Breast epithelium (tissue), 4 donors: ENCODE data around the gene TTPAL. TPM values are rescaled to one million over a fixed set of nuclear protein-coding genes. Genes with fewer than 3 reads are reported as not detected.

ENCODE experiments used
- DNase-seq, 2 donors: peaks; one replicate each; pipeline ENCODE4 v3.0.0-alpha.2; 2019; ENCODE audit warnings: low spot score in 2 of 2
- H3K27ac ChIP-seq, 2 donors: fragments of 200-600 bp; sonication (generic) in 1 of 2; one replicate each; pipeline ENCODE4 v1.5.1; 2016 to 2019; ENCODE audit warnings: mild to moderate bottlenecking in 1 of 2
- H3K27me3 ChIP-seq, 2 donors: fragments of 200-600 bp; sonication (generic) in 1 of 2; one replicate each; pipeline versions ENCODE4 v1.5.1 to v1.6.0; 2017 to 2019; ENCODE audit warnings: control low read depth in 1 of 2, mild to moderate bottlenecking in 1 of 2
- H3K36me3 ChIP-seq: fragments of 200-600 bp; one replicate; pipeline ENCODE4 v1.5.1; 2019
- H3K4me1 ChIP-seq, 2 donors: fragments of 200-600 bp; sonication (generic); one replicate each; pipeline ENCODE4 v1.5.1; 2016 to 2019; ENCODE audit warnings: control low read depth in 1 of 2
- H3K4me3 ChIP-seq, 3 donors: fragments of 200-600 bp; sonication (generic); 1 replicate in 2 of 3; 2 replicates in 1 of 3; pipeline ENCODE4 v1.5.1; 2016 to 2019; ENCODE audit warnings: mild to moderate bottlenecking in 3 of 3, moderate library complexity in 2 of 3
- H3K9me3 ChIP-seq, 2 donors: fragments of 200-600 bp; sonication (generic) in 1 of 2; one replicate each; pipeline ENCODE4 v1.5.1; 2016 to 2019; ENCODE audit warnings: control low read depth in 1 of 2
- POLR2A ChIP-seq: fragments of 450-650 bp; IDR thresholded peaks from one replicate; pipeline ENCODE4 v1.6.1; 2016; ENCODE audit warnings: antibody characterized with exemption, mild to moderate bottlenecking, moderate library complexity
- POLR2AphosphoS5 ChIP-seq, 3 donors: sonication (generic); formaldehyde crosslinking; IDR thresholded peaks; one replicate each; pipeline ENCODE4 v1.6.1; 2017; ENCODE audit warnings: antibody characterized with exemption in 3 of 3
- intact Hi-C: fragments of 100-400 bp; cut with DNase I; formaldehyde crosslinking; loops from one replicate; pipeline ENCODE4 v1.15.1; 2023; ENCODE audit warnings: low total_unique reads
- total RNA-seq, 3 donors: library from RNA; depleted of rRNA; stranded (reverse); fragments of >200 nt; gene quantifications; one replicate each; pipeline ENCODE4 v1.1.0, GENCODE V29; 2016
- TF ChIP-seq, protein P1 (sequence below), 3 donors: fragments of 450-650 bp; IDR thresholded peaks; one replicate each; pipeline ENCODE4 v1.5.1; 2016 to 2017; ENCODE audit warnings: antibody characterized with exemption in 3 of 3, mild to moderate bottlenecking in 3 of 3, moderate library complexity in 3 of 3

TTPAL gene
- total RNA-seq, 3 donors from 2014 or later = 13.5 to 40.8 (median 14.7) TPM

DNA sequence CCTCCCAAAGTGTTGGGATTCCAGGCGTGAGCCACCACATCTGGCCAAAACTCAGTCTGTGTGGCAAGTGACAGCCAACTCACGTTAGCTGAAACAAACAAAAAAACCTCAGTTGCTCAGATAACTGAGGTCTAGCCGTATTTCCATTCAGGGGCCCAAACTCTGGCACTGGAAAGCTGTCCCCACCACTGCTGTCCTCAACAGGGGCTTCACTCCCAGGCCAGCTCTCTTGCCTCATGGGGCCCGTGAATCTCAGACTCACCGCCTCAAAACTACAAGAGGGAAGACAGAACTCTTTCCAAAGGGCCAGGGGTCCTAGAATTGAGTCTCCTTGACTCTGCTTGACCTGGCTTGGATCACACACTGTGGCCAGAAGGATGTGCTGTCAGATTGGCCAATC, 7.4 kb downstream of the TTPAL start:
- Histone ChIP-seq H3K4me1 (no peaks in the 10 kb centered on the region), H3K27ac (no peak overlapping the region), H3K9me3 (no peaks in the 10 kb centered on the region), H3K36me3 (peaks cover 4% of the 10 kb centered on the region), H3K27me3 (no peaks in the 10 kb centered on the region), H3K4me3 (no peak overlapping the region)
- no peak for DNase-seq
- TF ChIP-seq, protein P1, sequence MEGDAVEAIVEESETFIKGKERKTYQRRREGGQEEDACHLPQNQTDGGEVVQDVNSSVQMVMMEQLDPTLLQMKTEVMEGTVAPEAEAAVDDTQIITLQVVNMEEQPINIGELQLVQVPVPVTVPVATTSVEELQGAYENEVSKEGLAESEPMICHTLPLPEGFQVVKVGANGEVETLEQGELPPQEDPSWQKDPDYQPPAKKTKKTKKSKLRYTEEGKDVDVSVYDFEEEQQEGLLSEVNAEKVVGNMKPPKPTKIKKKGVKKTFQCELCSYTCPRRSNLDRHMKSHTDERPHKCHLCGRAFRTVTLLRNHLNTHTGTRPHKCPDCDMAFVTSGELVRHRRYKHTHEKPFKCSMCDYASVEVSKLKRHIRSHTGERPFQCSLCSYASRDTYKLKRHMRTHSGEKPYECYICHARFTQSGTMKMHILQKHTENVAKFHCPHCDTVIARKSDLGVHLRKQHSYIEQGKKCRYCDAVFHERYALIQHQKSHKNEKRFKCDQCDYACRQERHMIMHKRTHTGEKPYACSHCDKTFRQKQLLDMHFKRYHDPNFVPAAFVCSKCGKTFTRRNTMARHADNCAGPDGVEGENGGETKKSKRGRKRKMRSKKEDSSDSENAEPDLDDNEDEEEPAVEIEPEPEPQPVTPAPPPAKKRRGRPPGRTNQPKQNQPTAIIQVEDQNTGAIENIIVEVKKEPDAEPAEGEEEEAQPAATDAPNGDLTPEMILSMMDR (IDR thresholded peaks at IDR 0.05) = no peak
- no peak for TF ChIP-seq POLR2A
- no peak for TF ChIP-seq POLR2AphosphoS5 (IDR thresholded peaks at IDR 0.05)
- intact Hi-C loops = no loop called here

DNA sequence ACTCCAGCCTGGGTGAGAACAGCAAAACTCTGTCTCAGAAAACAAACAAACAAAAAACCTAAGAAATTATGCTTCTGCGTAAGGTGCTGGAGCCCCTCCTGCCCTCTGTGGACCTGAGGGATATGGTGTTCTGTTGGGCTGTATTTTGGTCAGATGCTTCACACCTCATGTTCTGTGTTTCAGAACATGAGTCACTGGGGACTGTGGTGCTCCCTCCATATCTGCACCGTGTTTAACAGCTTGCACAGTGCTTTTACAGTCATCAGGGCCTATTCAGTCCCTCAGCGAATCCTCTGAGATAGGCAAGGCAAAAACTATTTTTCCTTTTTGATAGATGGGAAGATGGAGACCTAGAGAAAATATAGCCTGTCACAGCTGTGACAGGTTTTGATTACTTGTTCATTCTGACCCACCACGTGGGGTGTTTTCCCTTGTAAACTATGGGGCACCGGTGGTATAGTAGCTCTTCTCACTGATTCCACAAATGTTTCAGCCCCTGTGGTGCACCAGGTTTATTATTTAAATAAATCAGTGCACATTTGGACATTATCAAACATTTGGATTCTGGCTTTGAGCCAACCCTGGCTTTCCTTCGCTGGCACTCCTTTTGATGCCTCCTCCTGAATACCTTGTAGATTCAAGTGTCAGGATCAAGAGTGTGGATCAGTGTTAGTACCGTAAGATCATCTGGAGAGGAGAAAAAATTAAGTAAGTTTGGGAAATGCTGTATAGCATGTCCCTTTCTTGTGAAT, 9.6 kb downstream of the TTPAL start:
- peak overlapping the region in 1 of 2 donors; percentile 54 for H3K27ac ChIP-seq
- no peaks in the 10 kb centered on the region for H3K9me3 ChIP-seq
- intact Hi-C loops = no loop called here
- H3K27me3 ChIP-seq = no peaks in the 10 kb centered on the region
- no peak for DNase-seq
- TF ChIP-seq POLR2AphosphoS5 (IDR thresholded peaks at IDR 0.05) = no peak
- no peak overlapping the region for H3K4me3 ChIP-seq
- peaks cover under 1% of the 10 kb centered on the region for H3K36me3 ChIP-seq
- H3K4me1 ChIP-seq = no peaks in the 10 kb centered on the region

DNA sequence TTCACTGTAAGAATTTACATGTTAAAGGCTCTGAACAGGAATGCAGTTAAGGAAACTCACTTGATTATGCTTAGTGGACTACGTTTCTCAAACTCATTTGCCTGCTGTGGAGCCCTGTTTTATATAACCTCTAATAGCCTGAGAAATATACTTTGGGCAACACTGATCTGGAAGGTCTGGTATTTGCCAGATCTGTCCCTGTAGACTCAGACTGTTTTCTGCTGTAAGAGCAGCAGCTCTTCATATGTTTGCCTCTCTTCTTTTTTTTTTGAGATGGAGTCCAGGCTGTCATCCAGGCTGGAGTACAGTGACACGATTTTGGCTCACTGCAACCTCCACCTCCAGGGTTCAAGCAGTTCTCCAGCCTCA, 10.1 kb downstream of the TTPAL start:
- no peaks in the 10 kb centered on the region for H3K27me3 ChIP-seq
- H3K4me3 ChIP-seq = no peak overlapping the region
- H3K36me3 ChIP-seq = no peaks in the 10 kb centered on the region
- H3K9me3 ChIP-seq = no peaks in the 10 kb centered on the region
- intact Hi-C loops = no loop called here
- DNase-seq = no peak
- H3K27ac ChIP-seq = peak overlapping the region in 1 of 2 donors; percentile 54
- H3K4me1 ChIP-seq = no peaks in the 10 kb centered on the region
- TF ChIP-seq, protein P1 (IDR thresholded peaks at IDR 0.05) = no peak
- TF ChIP-seq POLR2AphosphoS5 (IDR thresholded peaks at IDR 0.05) = no peak
- TF ChIP-seq POLR2A = no peak

DNA sequence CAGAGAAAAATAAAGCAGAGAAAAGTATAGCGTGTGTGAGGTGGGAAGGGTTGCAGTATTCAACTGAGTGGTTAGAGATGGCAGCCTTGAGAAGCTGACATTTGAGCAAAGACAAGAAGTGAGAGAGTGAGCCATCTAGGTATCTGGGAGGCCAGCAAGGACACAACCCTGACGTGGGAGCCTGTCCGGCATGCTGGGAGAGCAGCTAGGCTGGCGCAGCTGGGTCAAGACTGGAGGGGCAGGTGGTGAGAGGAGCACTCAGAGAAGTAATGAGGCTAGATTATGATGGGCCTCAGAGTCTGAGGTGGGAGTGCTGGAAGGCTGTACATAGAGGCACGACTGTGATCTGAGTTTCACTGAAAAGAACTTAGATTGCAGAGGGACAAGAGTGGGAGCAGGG, 12.9 kb downstream of the TTPAL start:
- Histone ChIP-seq H3K27me3 (no peaks in the 10 kb centered on the region), H3K36me3 (no peaks in the 10 kb centered on the region), H3K4me1 (no peaks in the 10 kb centered on the region), H3K27ac (peak overlapping the region in 1 of 2 donors; percentile 16), H3K9me3 (no peaks in the 10 kb centered on the region), H3K4me3 (no peak overlapping the region)
- intact Hi-C loops = no loop called here
- TF ChIP-seq POLR2AphosphoS5 (IDR thresholded peaks at IDR 0.05) (no peak), POLR2A (no peak)
- TF ChIP-seq, protein P1 (IDR thresholded peaks at IDR 0.05) = no peak
- no peak for DNase-seq

DNA sequence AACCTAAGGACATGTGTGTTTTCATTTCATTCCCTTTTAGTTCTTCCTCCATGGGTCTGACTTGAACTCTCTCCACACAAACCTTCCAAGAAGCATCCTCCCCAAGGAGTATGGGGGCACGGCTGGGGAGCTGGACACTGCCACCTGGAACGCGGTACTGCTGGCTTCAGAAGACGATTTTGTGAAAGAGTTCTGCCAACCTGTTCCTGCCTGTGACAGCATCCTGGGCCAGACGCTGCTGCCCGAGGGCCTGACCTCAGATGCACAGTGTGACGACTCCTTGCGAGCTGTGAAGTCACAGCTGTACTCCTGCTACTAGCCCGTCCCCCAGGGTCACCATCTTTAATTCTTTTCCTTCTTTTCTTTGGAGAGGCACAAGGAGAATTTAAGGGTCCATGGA, 13.5 kb downstream of the TTPAL start:
- Histone ChIP-seq H3K36me3 (no peaks in the 10 kb centered on the region), H3K4me1 (no peaks in the 10 kb centered on the region), H3K4me3 (no peak overlapping the region), H3K9me3 (no peaks in the 10 kb centered on the region), H3K27me3 (no peaks in the 10 kb centered on the region), H3K27ac (peak overlapping the region in 1 of 2 donors; percentile 16)
- DNase-seq = no peak
- no peak for TF ChIP-seq POLR2AphosphoS5 (IDR thresholded peaks at IDR 0.05)
- TF ChIP-seq, protein P1 (IDR thresholded peaks at IDR 0.05) = no peak
- no peak for TF ChIP-seq POLR2A
- intact Hi-C loops = no loop called here
